ENCODE data around the gene SPCS2. TPM values are rescaled to one million over a fixed set of nuclear protein-coding genes. Genes with fewer than 3 reads are reported as not detected.
A peak's percentile ranks its signal among the peaks of the same experiment; 100 is the strongest.

The SPCS2 gene
- 35.8 TPM for total RNA-seq

- DNase-seq = peak; percentile 99
These were observed at the start of gene SPCS2, which contains the start of gene XRRA1 for GRCh38 chr11:74948898-74949752. Gene SPCS2 (plus strand): TSS chr11:74949266. CDS start chr11:74949286, 20 bp downstream. Gene XRRA1 (minus strand): TSS chr11:74949091. CDS start chr11:74940878, 8,213 bp downstream.

GRCh38 chr11:74902342-74902741 is 46.7 kb upstream of the SPCS2 start:
- no peak for DNase-seq

GRCh38 chr11:74905326-74905725 is 43.7 kb upstream of the SPCS2 start:
- DNase-seq = no peak

GRCh38 chr11:74909385-74909784 is 39.7 kb upstream of the SPCS2 start:
- peak; percentile 16 for DNase-seq

- DNase-seq = no peak
These were observed 39.3 kb upstream of the SPCS2 start for GRCh38 chr11:74909812-74910211.

- no peak for DNase-seq
These were observed 25.9 kb upstream of the SPCS2 start for GRCh38 chr11:74923125-74923524.

GRCh38 chr11:74925281-74925680 is 23.8 kb upstream of the SPCS2 start:
- no peak for DNase-seq

- DNase-seq = no peak
These were observed 22.6 kb upstream of the SPCS2 start for GRCh38 chr11:74926304-74927030.

GRCh38 chr11:74927496-74927895 is 21.6 kb upstream of the SPCS2 start:
- no peak for DNase-seq

- DNase-seq = peak; percentile 95
These were observed 19.4 kb upstream of the SPCS2 start for GRCh38 chr11:74929431-74930363.

GRCh38 chr11:74932169-74932568 is 16.9 kb upstream of the SPCS2 start:
- no peak for DNase-seq

GRCh38 chr11:74932797-74933196 is 16.3 kb upstream of the SPCS2 start:
- no peak for DNase-seq

- DNase-seq = no peak
These were observed 15.3 kb upstream of the SPCS2 start for GRCh38 chr11:74933765-74934164.

- DNase-seq = no peak
These were observed 13.8 kb upstream of the SPCS2 start for GRCh38 chr11:74935285-74935684.

- DNase-seq = no peak
These were observed 13.0 kb upstream of the SPCS2 start for GRCh38 chr11:74936087-74936486.

GRCh38 chr11:74936976-74937375 is 12.1 kb upstream of the SPCS2 start:
- no peak for DNase-seq

GRCh38 chr11:74937696-74938475 is 11.2 kb upstream of the SPCS2 start:
- DNase-seq = no peak

- DNase-seq = no peak
These were observed 7.6 kb upstream of the SPCS2 start for GRCh38 chr11:74941492-74941891.

GRCh38 chr11:74942073-74942759 is 6.8 kb upstream of the SPCS2 start:
- no peak for DNase-seq

GRCh38 chr11:74948546-74948897 is 544 bp upstream of the SPCS2 start:
- no peak for DNase-seq

GRCh38 chr11:74949753-74950137 is 679 bp downstream of the SPCS2 start:
- no peak for DNase-seq

Data from tongue (tissue), 2 donors.